Activated T-cell treated with anti-CD3 and anti-CD28 coated beads for 48 hours (primary cell): ENCODE data around the gene KRT6B.
"Not testable (repeated sequence)": the region's sequence is repeated elsewhere in the genome, so short reads cannot be mapped to it uniquely, and the experiment has no call there.

ENCODE experiments used
- DNase-seq: peaks from one replicate; pipeline ENCODE4 v3.0.0-alpha.2; 2020; ENCODE audit warnings: low read depth

The KRT6B gene

DNA sequence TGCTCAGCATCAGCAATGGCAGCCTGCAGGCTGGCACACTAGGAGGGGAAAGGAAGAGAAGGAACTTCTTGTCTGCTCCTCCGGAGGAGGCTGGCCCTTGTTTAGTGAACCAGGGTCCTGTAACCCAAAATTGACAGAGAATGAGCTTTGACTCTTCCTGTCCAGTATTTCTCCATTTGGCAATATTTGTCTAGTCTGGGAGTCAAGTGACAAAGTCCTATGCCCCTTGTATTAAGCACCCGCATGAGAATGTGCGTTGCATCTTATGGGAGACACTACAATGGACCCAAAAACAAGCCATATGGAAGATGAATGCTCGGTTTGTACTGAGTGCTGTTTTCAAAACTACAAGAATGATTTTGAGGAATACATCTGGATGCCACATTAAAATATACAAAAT lies 17.9 kb upstream of the KRT6B start:
- no peak for DNase-seq

- DNase-seq, result no peak
Observed at GRCh38 chr12:52464897-52465296, 13.0 kb upstream of the KRT6B start.

- DNase-seq, result no peak
Observed at GRCh38 chr12:52461693-52462092, 9.7 kb upstream of the KRT6B start.

GRCh38 chr12:52458861-52459260 lies 6.9 kb upstream of the KRT6B start:
- DNase-seq, result no peak

DNA sequence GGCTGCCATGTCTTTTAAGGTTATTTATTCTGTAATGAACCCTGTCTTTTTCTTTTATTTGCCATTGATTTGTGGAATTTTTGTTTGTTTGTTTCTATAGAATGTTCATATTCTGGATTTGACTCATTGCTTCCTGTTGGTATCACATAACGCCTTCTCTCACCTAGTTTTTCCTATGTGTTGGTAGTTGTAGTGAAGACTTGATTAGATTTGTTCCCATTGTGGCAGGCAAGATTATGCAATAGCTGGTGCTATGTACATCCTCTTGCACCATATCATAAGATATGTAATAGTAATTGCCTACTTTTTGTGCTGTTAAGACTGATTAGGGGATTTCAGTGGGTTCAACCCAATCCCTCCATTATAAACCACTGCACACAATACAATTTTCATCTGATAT lies 3.9 kb upstream of the KRT6B start:
- no peak for DNase-seq

- no peak for DNase-seq
Observed at GRCh38 chr12:52454411-52455201, 2.7 kb upstream of the KRT6B start.

- no peak for DNase-seq
Observed at GRCh38 chr12:52448228-52448627, 3.7 kb downstream of the KRT6B start.

GRCh38 chr12:52447196-52447595 lies 4.8 kb downstream of the KRT6B start:
- DNase-seq, result not testable (repeated sequence)

- no peak for DNase-seq
Observed at GRCh38 chr12:52446367-52447045, 5.4 kb downstream of the KRT6B start.

DNA sequence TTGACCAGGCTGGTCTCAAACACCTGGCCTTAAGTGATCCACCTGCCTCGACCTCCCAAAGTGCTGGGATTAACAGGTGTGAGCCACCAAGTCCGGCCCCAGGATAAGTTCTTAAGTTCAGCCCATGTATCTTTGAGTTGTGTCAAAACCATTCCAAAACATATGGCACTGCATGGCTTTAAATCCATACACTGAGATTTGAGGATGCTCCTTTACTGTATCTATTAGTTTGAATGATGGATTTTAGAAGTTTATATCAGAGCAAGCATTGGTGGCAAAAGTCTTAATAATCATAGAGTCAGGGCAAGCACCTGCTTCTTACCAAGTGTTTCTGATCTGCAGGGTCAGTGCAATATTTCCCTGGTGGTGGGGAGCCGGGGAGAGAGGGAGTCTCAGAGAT lies 6.1 kb downstream of the KRT6B start:
- DNase-seq, result no peak

DNA sequence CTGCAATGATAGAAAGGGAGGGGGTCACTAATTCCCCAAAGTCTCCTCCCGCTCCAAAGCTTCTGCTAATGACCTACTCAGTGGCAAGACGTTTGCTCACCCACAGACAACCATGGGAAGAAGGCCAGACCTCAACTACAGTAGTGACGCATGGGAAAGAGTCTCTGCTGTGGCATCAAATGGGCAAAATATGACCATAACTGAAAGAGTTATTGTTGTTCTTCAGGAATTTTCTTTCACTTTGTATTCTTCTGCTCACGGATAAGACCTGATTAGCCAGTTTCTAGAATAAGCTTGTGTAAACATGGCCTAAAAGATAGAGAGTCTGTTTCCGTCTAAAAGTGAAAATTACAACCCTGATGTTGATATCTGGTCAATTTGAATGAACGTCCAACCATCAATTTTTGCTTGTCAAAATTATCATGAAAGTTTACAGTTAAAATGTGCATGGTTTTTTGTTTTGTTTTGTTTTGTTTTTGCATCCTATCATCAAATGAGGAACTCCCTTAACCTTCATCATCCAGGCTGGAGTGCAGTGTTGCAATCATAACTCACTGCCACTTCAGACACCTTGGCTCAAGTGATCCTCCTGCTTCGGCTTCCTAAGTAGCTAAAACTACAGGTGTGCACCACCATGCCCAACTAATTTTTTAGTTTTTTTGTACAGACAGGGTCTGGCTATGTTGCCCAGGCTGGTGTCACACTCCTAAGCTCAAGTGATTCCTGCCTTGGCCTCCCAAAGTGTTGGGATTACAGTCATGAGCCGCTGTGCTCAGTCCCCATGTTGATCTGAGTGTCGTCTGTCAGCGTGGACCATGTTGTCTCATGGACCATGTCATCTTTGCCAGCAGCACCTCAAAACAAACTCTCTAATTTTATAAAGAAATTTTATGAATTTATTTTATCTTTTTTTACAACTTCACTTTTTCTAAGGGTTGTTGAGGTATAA lies 7.0 kb downstream of the KRT6B start:
- DNase-seq, result no peak

DNA sequence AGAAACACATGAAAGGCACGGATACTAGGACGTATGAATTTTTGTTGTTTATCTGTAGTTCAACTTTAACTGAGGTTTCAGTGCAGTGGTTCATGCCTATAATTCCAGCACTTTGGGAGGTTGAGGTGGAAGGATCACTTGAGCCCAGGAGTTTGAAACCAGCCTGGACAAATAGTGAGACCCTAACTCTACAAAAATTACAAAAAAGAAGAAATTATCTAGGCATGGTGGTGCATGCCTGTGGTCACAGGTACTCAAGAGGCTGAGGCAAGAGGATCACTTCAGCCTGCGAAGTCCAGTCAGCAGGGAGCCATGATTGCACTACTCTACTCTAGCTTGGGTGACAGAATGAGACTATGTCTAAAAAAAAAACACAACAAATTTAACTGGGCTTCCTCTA lies 8.0 kb downstream of the KRT6B start:
- DNase-seq, result no peak

GRCh38 chr12:52442600-52443061 lies 9.3 kb downstream of the KRT6B start:
- no peak for DNase-seq

GRCh38 chr12:52441320-52441911 lies 10.5 kb downstream of the KRT6B start:
- DNase-seq, result no peak

GRCh38 chr12:52440821-52441319 lies 11.1 kb downstream of the KRT6B start:
- no peak for DNase-seq

DNA sequence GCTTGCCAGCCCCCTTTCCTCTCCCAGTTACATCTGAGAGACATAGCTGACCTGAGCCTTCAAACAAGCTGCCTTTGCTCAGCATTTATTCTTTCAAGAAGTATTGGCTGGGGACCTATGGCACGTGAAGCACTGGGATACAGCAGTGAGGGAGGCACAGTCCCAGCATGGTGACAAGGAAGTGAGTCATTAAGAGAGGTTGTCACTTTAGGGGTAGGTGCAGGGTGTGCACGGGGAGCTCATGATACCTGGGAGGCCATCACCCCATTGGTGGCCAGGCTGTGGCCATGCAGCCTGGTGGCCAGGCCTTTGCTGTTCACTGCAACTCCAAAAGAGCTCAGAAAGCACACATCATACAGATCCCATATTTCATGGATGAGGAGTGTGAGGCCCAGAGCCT lies 12.1 kb downstream of the KRT6B start:
- DNase-seq, result no peak

DNA sequence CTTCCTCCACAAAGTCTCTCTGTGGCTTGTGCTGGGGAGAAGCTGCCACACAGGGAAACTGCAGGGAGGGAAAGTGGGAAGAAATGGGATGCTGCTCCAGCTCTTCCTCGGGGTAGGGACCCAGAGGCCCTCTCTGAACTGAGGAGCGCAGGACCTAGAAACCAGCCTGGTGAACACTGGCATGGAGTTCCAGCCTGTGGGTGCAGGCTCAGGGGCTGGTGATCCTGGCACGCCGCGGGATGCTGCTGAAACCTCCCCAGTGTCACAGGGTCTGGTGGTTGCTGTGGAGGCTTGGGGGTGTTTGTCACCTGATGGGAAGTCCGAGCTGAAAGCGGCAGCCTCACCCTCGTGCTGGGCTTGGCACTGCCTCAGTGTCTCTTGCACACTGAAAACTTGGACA lies 12.5 kb downstream of the KRT6B start:
- no peak for DNase-seq

- DNase-seq, result no peak
Observed at GRCh38 chr12:52438305-52439301, 13.3 kb downstream of the KRT6B start.

DNA sequence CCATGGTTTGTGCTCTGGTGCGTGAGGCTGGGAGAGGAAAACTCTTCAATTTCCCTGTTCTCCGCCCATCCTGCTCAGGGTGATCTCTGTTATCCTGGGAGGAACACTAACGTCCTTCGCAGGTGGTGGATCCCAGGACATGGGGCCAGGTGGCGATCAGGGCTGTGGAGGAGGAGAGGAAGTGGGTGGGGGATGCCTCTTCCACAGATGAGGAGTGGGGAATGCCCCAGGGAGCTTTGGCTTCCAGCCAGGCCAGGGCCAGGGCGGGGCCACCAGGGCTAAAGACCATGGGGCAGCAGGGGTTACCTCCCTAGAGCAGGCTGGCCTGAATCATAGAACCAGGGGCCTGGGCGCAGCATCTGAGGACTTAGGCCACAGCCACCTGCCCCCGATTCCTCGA lies 14.4 kb downstream of the KRT6B start:
- DNase-seq, result no peak

GRCh38 chr12:52436828-52437474 lies 15.0 kb downstream of the KRT6B start:
- no peak for DNase-seq
